ENCODE measurements around the gene SCTR.

Gene SCTR

GRCh38 chr2:119476301-119477112 lies 47.8 kb downstream of the SCTR start:
- peak; percentile 97 for TF ChIP-seq CTCF (IDR thresholded peaks at IDR 0.05; ENCODE audit: low read depth, low read length, missing control alignments)
- DNase-seq (ENCODE audit: low read depth), result no peak
- H3K4me3 ChIP-seq (ENCODE audit: low read depth, low read length), result no peak overlapping the region

GRCh38 chr2:119475857-119476244 lies 48.4 kb downstream of the SCTR start:
- DNase-seq (ENCODE audit: low read depth), result no peak
- TF ChIP-seq CTCF (IDR thresholded peaks at IDR 0.05; ENCODE audit: low read depth, low read length, missing control alignments), result no peak
- H3K4me3 ChIP-seq (ENCODE audit: low read depth, low read length), result no peak overlapping the region

DNA sequence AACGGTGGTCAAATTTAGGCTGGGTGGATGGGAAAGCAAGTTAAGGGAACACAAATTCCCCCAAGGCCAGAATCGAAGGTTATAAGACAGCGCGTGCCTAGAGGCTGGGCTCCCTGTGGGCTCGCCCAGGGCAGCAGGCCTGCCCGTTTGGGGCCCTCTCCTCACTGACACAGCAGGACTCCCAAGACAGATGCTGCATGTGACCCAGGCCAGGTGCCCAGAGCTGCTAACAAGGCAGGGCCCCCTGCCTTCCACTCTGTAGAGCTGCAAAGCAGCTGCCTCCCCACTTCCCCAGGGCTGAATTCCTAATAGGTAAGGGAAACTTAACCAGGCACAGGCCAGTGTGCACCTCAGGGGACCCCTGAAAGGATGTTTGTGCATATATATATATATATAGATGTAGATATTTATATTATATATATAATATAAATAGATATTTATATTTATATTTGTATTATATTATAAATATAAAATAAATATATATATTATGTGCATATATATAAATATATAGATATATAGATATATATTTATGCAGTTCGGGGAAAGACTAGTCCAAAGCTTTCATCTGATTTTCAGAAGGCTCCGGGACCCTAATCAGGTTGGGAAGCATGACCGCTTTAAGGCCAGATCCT lies 48.9 kb downstream of the SCTR start:
- no peak overlapping the region for H3K4me3 ChIP-seq (ENCODE audit: low read depth, low read length)
- no peak for TF ChIP-seq CTCF (IDR thresholded peaks at IDR 0.05; ENCODE audit: low read depth, low read length, missing control alignments)
- no peak for DNase-seq (ENCODE audit: low read depth)

GRCh38 chr2:119474371-119475224 lies 49.7 kb downstream of the SCTR start:
- H3K4me3 ChIP-seq (ENCODE audit: low read depth, low read length), result no peak overlapping the region
- no peak for DNase-seq (ENCODE audit: low read depth)
- no peak for TF ChIP-seq CTCF (IDR thresholded peaks at IDR 0.05; ENCODE audit: low read depth, low read length, missing control alignments)

DNA sequence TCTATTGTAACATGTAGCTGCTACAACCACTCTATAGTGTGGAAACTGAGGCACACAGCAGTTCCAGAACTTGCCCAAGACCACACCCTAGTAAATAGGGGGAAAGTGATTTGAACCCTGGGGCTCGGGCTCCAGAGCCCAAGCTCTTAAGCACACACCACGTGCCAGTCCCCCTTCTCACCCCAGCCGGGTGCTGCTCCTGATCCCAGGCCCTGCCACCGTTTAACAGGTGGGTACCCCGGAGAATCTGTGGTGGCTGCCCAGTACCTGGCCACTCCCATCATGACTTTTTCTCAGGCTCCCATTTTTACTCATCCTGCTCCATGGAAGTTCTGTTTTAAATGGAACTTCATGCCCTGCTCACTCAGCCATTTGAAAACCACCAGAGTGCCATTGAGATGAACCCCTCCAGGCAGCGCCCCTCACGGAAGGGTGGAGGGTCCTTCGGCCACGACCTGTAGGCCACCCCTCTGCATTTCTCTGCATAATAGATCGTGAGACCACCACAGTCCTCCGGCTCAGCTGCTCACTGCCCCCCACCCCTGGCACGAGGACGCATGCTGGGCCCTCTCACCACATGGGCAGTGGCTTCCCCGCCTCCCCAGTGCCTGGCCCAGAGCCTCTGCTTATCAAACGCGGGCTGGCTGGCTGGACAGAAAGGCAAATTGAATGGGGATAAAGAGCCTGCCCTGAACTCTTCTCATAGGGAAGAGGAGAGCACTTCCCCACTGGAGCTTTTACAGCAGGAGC lies 50.5 kb downstream of the SCTR start:
- no peak overlapping the region for H3K4me3 ChIP-seq (ENCODE audit: low read depth, low read length)
- DNase-seq (ENCODE audit: low read depth), result no peak
- no peak for TF ChIP-seq CTCF (IDR thresholded peaks at IDR 0.05; ENCODE audit: low read depth, low read length, missing control alignments)

- no peak for TF ChIP-seq CTCF (IDR thresholded peaks at IDR 0.05; ENCODE audit: low read depth, low read length, missing control alignments)
- DNase-seq (ENCODE audit: low read depth), result no peak
- no peak overlapping the region for H3K4me3 ChIP-seq (ENCODE audit: low read depth, low read length)
Measured at GRCh38 chr2:119472749-119473148, 51.5 kb downstream of the SCTR start.

Measured in GM12864 (cell line).